Epithelial cell of esophagus (primary cell): Measurements from ENCODE around the gene UBC.

Source experiments
- DNase-seq: peaks from one replicate; pipeline ENCODE4 v3.0.0; 2010; ENCODE audit warnings: low read depth
- H3K4me3 ChIP-seq: 2 replicates; pipeline ENCODE4 v1.5.1; 2011; ENCODE audit warnings: mild to moderate bottlenecking, low read length, control low read depth
- CTCF ChIP-seq: IDR thresholded peaks from 2 replicates; pipeline ENCODE4 v1.5.1; 2011; ENCODE audit warnings: low read depth, mild to moderate bottlenecking, low read length, control low read depth, inconsistent platforms; ENCODE audit not compliant: insufficient read depth; ENCODE audit errors: missing control alignments

Gene UBC

GRCh38 chr12:124952801-124953200, 38.4 kb upstream of the UBC start:
- DNase-seq = peak; percentile 7
- no peak overlapping the region for H3K4me3 ChIP-seq
- TF ChIP-seq CTCF = no peak

DNA sequence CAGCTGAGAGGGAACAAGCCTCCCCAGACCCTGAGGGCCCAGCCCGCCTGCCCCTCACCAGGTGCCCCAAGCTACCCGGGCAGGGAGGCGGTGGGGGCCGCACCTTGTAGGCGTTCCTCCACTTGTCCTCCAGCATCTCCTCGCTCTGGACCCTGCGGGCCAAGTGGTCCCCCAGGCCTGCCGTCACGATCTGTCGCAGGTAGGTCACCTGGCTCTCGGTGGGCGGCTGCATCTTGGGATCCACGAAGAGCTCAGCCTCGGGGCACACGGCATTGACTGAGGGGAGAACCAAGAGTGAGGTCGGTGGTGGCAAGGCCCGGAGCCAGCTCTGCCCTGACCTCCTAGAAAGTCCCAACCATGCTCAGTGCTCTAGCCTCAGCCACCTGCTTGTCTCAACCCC, 37.8 kb upstream of the UBC start:
- TF ChIP-seq CTCF = no peak
- no peak for DNase-seq

DNA sequence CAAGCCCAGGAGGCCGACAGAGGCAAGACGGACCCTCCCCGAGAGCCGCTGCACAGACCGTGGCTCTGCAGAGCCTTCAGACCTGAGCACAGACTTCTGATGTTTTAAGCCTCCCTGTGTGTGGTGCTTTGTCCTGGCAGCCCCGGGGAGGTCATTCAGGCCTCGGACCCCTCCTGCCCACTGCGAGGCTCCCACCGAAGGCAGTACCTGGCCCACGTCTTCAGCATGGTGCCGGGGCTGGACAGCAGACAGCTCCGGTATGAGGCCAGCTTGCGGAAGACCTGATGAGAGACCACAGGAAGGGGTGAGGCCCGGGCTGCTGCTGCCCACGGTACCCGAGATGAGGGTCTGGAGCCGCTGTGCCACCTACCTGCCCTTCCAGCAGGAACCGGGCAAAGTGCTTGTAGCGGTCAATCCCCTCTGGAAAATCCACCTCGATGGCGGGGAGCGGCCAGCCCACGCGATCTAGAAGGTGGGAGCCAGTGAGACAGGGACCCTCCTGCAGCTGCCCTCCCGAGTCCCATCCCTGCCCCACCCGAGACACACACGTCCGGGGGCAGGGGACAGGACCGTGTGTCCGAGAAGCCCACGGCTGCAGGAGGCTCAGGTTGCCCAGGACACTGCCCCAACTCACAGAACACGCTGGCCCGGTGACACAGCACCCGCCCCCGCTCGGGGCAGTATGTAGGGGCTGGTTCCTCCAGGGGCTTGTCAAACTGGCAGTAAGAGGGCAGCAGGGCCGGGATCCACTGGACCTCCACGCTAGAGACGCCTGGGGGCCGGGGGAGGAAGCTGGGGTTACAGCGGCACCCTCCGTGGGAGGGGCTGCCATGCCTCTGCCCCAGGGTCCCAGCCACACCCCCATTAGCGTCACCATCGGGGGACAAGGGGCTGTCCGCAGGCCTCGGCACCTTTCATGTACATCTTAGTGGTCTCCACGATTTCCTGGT, 35.6 kb upstream of the UBC start:
- no peak overlapping the region for H3K4me3 ChIP-seq
- DNase-seq = no peak
- no peak for TF ChIP-seq CTCF

More for the DNA sequence above, 37.8 kb upstream of the UBC start:
- H3K4me3 ChIP-seq = no peak overlapping the region

- no peak for TF ChIP-seq CTCF
- no peak for DNase-seq
- no peak overlapping the region for H3K4me3 ChIP-seq
These were observed 34.6 kb upstream of the UBC start for GRCh38 chr12:124949066-124949465.

DNA sequence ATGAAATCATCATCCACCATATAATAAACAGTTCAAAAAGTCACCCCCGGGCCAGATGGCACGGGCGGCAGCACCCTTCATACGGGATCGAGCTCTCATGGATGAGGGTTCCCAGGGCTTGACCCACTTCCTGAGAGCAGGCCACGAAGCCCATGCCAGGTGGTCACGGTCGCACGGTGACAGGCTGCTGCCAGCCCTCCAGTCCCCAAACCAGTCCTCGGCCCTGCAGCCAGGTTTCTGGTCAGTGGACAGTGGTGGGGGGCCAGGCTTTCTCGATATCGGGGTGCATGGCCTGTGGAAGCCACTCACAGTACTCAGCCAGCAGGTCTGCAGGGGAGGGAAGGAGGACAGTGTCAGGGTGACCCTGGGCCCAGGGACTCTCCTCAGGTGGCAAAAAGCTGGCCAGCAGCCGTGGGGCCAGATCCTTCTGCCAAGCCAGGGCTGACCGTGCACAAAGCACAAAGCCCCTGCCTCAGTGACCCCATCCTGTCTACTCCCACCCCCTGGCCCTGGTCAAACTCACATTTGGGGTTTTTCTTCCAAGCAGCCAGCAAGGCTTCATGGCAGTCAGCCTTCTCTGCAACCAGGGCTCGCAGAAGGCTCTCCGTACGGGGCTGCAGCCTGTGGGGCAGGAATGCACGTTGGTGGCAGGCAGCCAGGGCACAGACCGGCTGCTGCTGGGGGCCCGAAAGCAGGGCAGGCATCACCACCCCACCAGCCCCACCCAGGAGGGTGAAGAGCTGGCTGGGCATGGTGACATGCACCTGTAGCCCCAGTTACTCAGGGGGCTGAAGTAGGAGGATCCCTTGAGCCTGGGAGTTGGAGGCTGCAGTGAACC, 33.3 kb upstream of the UBC start:
- no peak for TF ChIP-seq CTCF
- no peak overlapping the region for H3K4me3 ChIP-seq
- no peak for DNase-seq

DNA sequence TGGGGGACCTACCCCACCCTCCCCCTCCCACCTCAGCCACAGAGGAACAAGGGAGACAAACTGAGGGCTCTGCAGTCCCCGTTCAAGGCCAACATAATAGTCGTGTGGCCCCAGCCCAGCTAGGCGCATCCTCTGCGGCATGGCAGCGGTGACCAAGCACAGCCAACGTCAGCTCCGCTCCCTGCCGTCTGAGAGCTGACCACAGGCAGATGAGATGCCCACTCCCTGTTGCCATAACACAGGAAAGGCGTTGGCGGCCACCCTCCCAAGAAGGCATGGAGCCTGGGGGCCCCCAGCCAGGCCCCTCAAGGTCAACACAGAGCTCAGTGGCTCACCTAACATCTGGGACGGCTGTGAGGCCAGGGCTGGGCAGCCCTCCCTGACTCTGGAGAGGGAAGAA, 32.6 kb upstream of the UBC start:
- no peak for DNase-seq
- H3K4me3 ChIP-seq = no peak overlapping the region
- TF ChIP-seq CTCF = no peak
